ENCODE results near the gene XKR3.
"Not testable (repeated sequence)": the region's sequence is repeated elsewhere in the genome, so short reads cannot be mapped to it uniquely, and the experiment has no call there.

XKR3 gene

DNA sequence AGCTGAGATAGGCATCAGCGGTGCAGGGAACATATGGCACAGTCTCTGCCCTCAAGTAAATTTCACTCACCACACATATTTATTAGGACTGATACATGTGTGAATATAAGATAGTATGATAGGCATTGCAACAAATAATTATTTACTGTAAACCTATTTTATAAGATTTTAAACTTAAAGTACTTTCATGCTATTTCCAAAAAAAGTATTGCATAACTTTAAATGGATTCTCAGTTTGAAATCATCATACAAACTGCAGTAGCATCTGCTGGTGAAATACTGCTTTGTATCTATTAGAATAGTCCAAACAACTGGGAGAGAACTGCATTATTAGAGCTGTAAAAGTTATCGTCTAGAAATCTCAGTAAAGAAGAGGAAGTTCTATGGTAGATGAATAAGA is 63.0 kb downstream of the XKR3 start:
- not testable (repeated sequence) for H3K4me3 ChIP-seq (ENCODE audit: low read length); H3K27me3 ChIP-seq (ENCODE audit: insufficient read depth, low read length); H3K4me1 ChIP-seq (ENCODE audit: insufficient read depth, low read length); H2AFZ ChIP-seq (ENCODE audit: low read depth, low read length); H3K36me3 ChIP-seq (ENCODE audit: insufficient read depth, low read length); H3K9me3 ChIP-seq (ENCODE audit: low read length)

DNA sequence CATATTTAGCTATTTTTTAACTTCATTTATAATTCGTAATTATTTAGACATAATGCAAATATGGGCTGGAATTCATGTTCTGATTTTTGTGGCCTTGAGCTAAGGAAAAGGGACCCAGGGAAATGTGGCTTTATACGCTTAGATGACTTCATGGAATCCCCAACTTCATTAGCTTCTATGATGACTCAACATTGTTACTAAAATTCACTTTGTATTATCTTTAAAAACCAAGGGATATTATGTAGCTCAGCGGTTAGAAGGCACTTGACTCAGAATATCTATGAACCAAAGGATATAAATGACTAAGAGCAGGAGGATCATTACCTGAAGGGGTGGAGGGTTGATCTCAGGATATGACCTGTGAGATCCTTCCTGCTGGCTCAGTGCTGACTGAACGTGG is 64.8 kb downstream of the XKR3 start:
- not testable (repeated sequence) for H3K36me3 ChIP-seq (ENCODE audit: insufficient read depth, low read length); H3K27me3 ChIP-seq (ENCODE audit: insufficient read depth, low read length); H3K9me3 ChIP-seq (ENCODE audit: low read length); H3K4me1 ChIP-seq (ENCODE audit: insufficient read depth, low read length); H3K4me3 ChIP-seq (ENCODE audit: low read length); H2AFZ ChIP-seq (ENCODE audit: low read depth, low read length)

DNA sequence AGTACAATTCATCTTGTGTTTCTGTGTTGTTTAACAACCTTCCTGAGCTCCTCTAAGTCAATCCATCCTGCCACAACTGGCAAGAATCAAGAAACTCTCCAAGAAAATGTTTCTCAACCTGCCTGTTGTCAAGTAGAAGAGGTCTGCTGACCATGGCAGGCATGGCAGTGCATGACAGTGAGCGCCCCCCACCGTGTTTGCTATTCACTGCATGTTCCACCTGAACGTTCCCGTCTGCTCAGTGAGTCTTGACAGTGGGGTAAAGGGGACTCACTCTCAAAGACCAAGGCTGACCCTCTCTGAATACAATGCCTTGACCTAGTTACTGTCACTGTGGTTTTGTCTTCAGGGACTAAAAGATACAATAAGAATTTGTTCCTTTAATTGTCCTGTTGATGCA is 75.9 kb downstream of the XKR3 start:
- H3K4me3 ChIP-seq (ENCODE audit: low read length); H3K27me3 ChIP-seq (ENCODE audit: insufficient read depth, low read length); H2AFZ ChIP-seq (ENCODE audit: low read depth, low read length); H3K9me3 ChIP-seq (ENCODE audit: low read length); H3K36me3 ChIP-seq (ENCODE audit: insufficient read depth, low read length); H3K4me1 ChIP-seq (ENCODE audit: insufficient read depth, low read length): not testable (repeated sequence)

DNA sequence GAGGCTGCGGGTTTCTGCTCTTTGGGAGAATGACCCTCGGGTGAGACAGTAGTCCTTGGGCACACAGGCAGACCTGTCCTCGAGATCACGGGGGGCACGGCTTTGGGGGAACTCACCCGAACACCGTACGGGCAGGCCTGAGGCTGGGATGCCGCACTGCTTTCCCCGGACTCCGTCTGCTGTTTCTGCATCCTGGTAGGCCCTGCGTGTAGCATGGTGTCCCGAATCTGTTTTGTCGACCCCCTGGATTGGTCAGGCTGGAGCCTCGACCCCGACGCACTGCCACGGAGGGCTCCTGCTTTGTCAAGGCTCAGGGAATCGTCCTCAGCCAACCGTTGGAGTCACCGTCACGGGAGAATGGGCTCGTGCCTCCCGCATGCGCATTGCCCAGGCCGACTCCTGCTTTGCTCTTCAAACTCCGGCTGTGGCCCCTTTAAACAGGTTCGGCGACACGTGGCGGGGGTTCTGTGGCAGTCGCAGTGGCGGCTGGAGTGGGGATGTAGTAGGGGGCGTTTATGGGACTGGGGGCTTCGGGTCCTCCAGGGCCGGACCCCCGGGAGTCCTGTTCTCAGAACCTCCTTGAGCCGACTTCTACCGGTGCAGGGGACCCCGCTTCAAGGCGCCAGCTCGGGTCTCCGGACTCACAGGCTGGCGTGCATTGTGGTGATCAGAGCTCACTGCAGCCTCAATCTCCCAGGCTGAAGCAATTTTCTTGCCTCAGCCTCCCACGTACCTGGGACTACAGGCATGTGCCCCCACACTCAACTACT is 76.9 kb downstream of the XKR3 start:
- not testable (repeated sequence) for H3K4me1 ChIP-seq (ENCODE audit: insufficient read depth, low read length); H3K36me3 ChIP-seq (ENCODE audit: insufficient read depth, low read length); H2AFZ ChIP-seq (ENCODE audit: low read depth, low read length); H3K9me3 ChIP-seq (ENCODE audit: low read length); H3K4me3 ChIP-seq (ENCODE audit: low read length); H3K27me3 ChIP-seq (ENCODE audit: insufficient read depth, low read length)

DNA sequence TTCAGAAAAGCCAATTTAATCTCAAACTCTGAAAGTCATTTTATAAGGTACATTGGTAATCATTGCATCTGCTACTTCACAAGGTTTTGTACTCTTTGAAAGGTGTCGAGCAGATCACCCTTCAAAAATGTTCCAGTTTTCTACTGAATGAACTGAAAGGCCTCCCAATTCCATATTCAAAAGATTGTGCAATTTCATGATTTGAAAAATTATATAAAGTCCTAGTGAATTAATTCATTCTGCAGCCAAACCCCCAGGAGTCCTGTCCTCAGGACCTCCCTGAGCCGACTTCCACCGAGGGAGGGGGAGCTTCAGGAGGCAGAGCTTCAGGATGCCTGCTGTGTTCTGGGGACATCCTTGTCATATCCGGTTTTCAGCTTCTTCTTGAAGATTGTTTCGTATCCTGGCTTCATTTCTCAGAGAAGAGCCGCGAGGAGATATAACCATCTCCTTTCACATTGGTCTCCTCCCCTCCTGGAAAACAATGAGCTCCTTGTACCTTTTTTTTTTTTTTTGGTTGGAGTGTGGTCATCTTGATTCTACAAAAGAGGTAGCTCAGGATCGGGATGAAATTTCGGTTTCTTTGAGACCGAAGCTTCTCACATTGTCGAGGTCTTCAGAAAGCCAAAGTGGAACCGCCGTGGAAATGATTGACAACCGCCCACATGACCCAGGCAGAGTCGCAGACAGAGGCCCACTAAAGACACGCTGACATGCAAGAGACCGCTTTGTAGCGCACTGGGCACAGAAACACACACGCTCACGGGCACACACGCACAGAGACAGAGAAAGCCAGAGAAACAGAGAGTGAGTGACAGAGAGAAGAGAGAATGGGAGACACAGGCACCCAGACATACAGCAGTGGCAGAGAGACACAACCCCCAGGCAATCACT is 77.7 kb downstream of the XKR3 start:
- H3K4me1 ChIP-seq (ENCODE audit: insufficient read depth, low read length); H3K4me3 ChIP-seq (ENCODE audit: low read length); H3K9me3 ChIP-seq (ENCODE audit: low read length); H3K36me3 ChIP-seq (ENCODE audit: insufficient read depth, low read length); H3K27me3 ChIP-seq (ENCODE audit: insufficient read depth, low read length); H2AFZ ChIP-seq (ENCODE audit: low read depth, low read length): not testable (repeated sequence)

DNA sequence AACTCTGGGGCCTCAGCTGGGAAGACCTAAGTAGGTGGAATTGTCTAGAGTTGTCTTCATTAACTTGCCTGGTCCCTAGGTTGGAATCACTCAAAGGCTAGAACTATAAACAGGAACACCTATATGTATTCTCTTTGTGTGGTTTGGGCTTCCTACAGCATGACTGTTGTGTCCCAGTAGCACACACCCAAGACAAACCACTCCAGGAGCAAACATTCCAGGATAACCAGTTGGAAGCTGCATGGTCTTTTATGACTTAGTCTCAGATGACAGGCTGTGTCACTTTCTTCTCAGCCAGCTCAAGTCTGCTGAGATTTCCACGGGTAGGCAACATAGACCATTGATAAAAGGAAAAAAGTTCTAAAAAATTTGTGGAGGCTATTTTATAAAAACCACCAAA is 90.9 kb downstream of the XKR3 start:
- H3K9me3 ChIP-seq (ENCODE audit: low read length) = not testable (repeated sequence)

More for the DNA sequence above, 90.9 kb downstream of the XKR3 start:
- not testable (repeated sequence) for H3K27me3 ChIP-seq (ENCODE audit: insufficient read depth, low read length); H2AFZ ChIP-seq (ENCODE audit: low read depth, low read length); H3K4me3 ChIP-seq (ENCODE audit: low read length); H3K4me1 ChIP-seq (ENCODE audit: insufficient read depth, low read length); H3K36me3 ChIP-seq (ENCODE audit: insufficient read depth, low read length)
